GM20431 (cell line): ENCODE results near the gene SURF4.

Source experiments
- in situ Hi-C: fragments of 300-500 bp; cut with MseI, MboI; formaldehyde crosslinking; loops from one replicate; pipeline ENCODE4 v1.15.0; 2020; ENCODE audit warnings: low sequenced_read_pairs; ENCODE audit not compliant: unreplicated experiment

SURF4 gene

GRCh38 chr9:133356391-133357091, 19.3 kb downstream of the SURF4 start, which contains the start of the genes SURF1 and SURF2:
Gene SURF1 (minus strand): TSS chr9:133356487. CDS start chr9:133356453, 34 bp downstream.
Gene SURF2 (plus strand): TSS chr9:133356550. CDS start chr9:133356593, 43 bp downstream.
- in situ Hi-C loops, result no loop called here

GRCh38 chr9:133355881-133356357, 19.9 kb downstream of the SURF4 start:
- in situ Hi-C loops, result no loop called here

- in situ Hi-C loops, result no loop called here
Measured at GRCh38 chr9:133354766-133355165, 21.1 kb downstream of the SURF4 start.

GRCh38 chr9:133353548-133353947, 22.3 kb downstream of the SURF4 start:
- in situ Hi-C loops, result no loop called here

- in situ Hi-C loops, result no loop called here
Measured at GRCh38 chr9:133352635-133353340, 23.1 kb downstream of the SURF4 start.

- in situ Hi-C loops, result no loop called here
Measured at GRCh38 chr9:133351908-133352634, 23.8 kb downstream of the SURF4 start.

GRCh38 chr9:133351526-133351907, 24.3 kb downstream of the SURF4 start:
- in situ Hi-C loops, result no loop called here

GRCh38 chr9:133349965-133350616, 25.8 kb downstream of the SURF4 start:
- in situ Hi-C loops, result no loop called here

GRCh38 chr9:133348718-133349573, 26.9 kb downstream of the SURF4 start:
- in situ Hi-C loops, result no loop called here

GRCh38 chr9:133347985-133348717, 27.7 kb downstream of the SURF4 start, which contains the start of the genes MED22 and RPL7A:
Gene MED22 (minus strand): TSS chr9:133348131. CDS start chr9:133346662, 1,469 bp downstream.
Gene RPL7A (plus strand): TSS chr9:133348218. CDS start chr9:133348244, 26 bp downstream.
- in situ Hi-C loops, result no loop called here

- in situ Hi-C loops, result no loop called here
Measured at GRCh38 chr9:133347515-133347984, 28.3 kb downstream of the SURF4 start.

- in situ Hi-C loops, result no loop called here
Measured at GRCh38 chr9:133346021-133346785, 29.7 kb downstream of the SURF4 start.

- in situ Hi-C loops, result no loop called here
Measured at GRCh38 chr9:133345596-133345995, 30.3 kb downstream of the SURF4 start.

GRCh38 chr9:133344979-133345378, 30.9 kb downstream of the SURF4 start:
- in situ Hi-C loops, result no loop called here

- in situ Hi-C loops, result no loop called here
Measured at GRCh38 chr9:133344071-133344470, 31.8 kb downstream of the SURF4 start.

- in situ Hi-C loops, result no loop called here
Measured at GRCh38 chr9:133342570-133342969, 33.3 kb downstream of the SURF4 start.

- in situ Hi-C loops, result no loop called here
Measured at GRCh38 chr9:133342069-133342406, 33.8 kb downstream of the SURF4 start.
